PFSK-1 (cell line): ENCODE results near the gene UNC13C.

Experiments
- POLR2AphosphoS5 ChIP-seq: IDR thresholded peaks from 2 replicates; pipeline ENCODE4 v1.6.1; 2012; ENCODE audit warnings: low read depth, mild to moderate bottlenecking, control low read depth, low read length, moderate library complexity
- TAF1 ChIP-seq: IDR thresholded peaks from 2 replicates; pipeline ENCODE4 v1.6.1; 2012; ENCODE audit warnings: low read length, control low read depth, borderline replicate concordance; ENCODE audit not compliant: insufficient read depth
- TF ChIP-seq, protein P1 (sequence below), 2 experiments: IDR thresholded peaks; 2 replicates each; pipeline versions ENCODE4 v1.6.1 to v1.8.0; 2011 to 2012; ENCODE audit warnings: low read depth in 2 of 2, low read length in 2 of 2, control low read depth in 1 of 2, inconsistent platforms in 1 of 2, mild to moderate bottlenecking in 1 of 2, moderate library complexity in 1 of 2; ENCODE audit not compliant: insufficient read depth in 1 of 2

GRCh38 chr15:54026258-54026657 lies 48.0 kb downstream of the UNC13C start:
- TF ChIP-seq, protein P1, sequence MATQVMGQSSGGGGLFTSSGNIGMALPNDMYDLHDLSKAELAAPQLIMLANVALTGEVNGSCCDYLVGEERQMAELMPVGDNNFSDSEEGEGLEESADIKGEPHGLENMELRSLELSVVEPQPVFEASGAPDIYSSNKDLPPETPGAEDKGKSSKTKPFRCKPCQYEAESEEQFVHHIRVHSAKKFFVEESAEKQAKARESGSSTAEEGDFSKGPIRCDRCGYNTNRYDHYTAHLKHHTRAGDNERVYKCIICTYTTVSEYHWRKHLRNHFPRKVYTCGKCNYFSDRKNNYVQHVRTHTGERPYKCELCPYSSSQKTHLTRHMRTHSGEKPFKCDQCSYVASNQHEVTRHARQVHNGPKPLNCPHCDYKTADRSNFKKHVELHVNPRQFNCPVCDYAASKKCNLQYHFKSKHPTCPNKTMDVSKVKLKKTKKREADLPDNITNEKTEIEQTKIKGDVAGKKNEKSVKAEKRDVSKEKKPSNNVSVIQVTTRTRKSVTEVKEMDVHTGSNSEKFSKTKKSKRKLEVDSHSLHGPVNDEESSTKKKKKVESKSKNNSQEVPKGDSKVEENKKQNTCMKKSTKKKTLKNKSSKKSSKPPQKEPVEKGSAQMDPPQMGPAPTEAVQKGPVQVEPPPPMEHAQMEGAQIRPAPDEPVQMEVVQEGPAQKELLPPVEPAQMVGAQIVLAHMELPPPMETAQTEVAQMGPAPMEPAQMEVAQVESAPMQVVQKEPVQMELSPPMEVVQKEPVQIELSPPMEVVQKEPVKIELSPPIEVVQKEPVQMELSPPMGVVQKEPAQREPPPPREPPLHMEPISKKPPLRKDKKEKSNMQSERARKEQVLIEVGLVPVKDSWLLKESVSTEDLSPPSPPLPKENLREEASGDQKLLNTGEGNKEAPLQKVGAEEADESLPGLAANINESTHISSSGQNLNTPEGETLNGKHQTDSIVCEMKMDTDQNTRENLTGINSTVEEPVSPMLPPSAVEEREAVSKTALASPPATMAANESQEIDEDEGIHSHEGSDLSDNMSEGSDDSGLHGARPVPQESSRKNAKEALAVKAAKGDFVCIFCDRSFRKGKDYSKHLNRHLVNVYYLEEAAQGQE (IDR thresholded peaks at IDR 0.05; ENCODE audit: insufficient read depth in 1 of 2, low read depth in 2 of 2, low read length in 2 of 2): no peak
- TF ChIP-seq TAF1 (no peak), POLR2AphosphoS5 (no peak)
